ENCODE data around the gene EXOSC6.
"Not testable (repeated sequence)": the region's sequence is repeated elsewhere in the genome, so short reads cannot be mapped to it uniquely, and the experiment has no call there.

EXOSC6 gene

DNA sequence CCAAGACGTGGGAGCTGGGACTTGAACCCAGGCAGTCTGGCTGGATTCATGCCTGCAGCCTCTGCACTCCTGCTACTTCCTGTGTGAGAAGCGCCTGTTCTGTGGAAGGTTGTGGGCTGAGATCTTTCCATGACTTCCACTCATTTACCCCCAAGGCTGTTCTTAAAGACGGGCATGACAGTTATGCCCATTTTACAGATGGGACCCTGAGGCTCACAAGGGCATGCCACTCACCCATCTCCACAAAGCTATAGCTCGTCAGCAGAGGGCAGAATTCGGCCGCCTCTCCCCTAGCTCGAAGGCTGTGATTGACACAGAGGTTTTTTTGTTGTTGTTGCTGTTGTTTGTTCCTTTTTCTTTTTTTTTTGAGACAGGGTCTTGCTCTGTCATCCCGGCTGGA, 51.7 kb downstream of the EXOSC6 start:
- not testable (repeated sequence) for H3K4me3 ChIP-seq (ENCODE audit: low read depth, low read length)

DNA sequence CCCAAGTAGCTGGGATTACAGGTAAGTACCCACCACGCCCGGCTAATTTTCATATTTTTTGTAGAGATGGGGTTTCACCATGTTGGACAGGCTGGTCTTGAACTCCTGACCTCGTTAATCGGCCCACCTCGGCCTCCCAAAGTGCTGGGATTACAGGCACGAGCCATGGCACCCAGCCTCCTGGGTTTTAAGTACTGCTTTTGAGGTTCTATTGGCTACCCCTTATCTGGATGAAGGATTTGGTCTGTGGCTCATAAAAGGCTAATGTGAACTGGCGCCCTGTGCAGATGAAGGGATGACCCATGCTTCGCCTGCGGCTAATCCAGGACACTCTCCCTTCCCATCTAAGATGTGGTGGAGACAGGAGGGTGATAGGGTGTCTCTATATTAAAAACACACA, 52.6 kb downstream of the EXOSC6 start:
- H3K4me3 ChIP-seq (ENCODE audit: low read depth, low read length), result not testable (repeated sequence)

DNA sequence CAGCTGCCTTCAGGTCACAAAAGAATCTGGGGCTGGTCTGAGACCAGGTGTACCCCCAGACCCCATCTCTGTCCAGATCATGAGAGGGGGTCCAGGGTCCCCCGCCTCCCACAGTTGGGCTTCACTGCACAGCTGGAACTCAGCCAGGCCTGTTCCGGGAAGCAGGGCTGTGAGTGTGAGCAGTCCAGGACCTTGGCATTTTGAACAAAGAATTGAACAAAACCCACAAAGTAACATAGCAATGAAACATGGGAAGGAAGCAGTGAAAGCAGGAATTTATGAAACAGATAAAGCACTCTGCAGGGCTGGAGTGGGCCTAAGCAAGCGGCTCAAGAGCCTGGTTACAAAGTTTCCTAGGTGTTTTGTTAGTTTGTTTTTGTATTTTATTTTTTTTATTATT, 53.1 kb downstream of the EXOSC6 start:
- H3K4me3 ChIP-seq (ENCODE audit: low read depth, low read length), result not testable (repeated sequence)

DNA sequence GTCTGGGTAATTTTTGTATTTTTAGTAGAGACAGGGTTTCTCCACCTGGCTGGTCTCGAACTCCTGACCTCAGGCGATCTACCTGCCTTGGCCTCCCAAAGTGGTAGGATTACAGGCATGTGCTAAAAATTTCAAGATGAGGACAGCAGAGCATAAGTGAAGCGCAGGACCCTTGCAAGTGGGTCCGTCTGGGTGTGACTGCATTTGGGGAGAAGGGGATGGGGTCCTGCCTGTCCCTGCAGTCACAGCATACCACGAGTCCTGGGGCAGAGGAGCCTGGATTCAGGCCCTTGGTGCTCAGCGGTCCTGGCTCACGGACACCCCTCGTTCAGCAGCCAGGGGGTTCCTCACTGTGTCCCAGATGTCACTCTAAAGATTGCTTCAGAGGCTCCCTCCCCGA, 53.5 kb downstream of the EXOSC6 start:
- not testable (repeated sequence) for H3K4me3 ChIP-seq (ENCODE audit: low read depth, low read length)

DNA sequence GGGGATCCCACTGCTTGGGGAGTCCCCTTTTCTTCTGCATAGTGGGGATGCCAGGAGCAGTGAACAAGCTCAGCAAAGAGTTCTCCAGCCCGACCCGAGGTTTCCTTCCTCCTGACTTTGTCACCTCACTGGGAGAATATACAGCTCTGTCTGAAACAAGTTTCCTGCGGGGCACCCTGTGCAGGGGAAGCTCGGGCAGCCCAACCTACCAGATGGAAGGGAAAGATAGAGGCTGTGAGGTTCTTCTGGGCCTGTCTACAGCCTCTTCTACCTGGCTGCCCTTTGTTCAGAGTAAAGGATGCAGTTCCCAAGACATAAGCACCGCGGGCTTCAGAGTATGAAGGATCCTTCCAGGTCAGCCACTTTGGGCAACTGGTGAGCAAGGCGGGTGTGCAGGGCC, 54.1 kb downstream of the EXOSC6 start:
- H3K4me3 ChIP-seq (ENCODE audit: low read depth, low read length), result not testable (repeated sequence)
